ENCODE results near the gene NFILZ. TPM values are rescaled to one million over a fixed set of nuclear protein-coding genes. Genes with fewer than 3 reads are reported as not detected.

NFILZ gene
- total and polyA plus RNA-seq, 7 donors, result not detected

DNA sequence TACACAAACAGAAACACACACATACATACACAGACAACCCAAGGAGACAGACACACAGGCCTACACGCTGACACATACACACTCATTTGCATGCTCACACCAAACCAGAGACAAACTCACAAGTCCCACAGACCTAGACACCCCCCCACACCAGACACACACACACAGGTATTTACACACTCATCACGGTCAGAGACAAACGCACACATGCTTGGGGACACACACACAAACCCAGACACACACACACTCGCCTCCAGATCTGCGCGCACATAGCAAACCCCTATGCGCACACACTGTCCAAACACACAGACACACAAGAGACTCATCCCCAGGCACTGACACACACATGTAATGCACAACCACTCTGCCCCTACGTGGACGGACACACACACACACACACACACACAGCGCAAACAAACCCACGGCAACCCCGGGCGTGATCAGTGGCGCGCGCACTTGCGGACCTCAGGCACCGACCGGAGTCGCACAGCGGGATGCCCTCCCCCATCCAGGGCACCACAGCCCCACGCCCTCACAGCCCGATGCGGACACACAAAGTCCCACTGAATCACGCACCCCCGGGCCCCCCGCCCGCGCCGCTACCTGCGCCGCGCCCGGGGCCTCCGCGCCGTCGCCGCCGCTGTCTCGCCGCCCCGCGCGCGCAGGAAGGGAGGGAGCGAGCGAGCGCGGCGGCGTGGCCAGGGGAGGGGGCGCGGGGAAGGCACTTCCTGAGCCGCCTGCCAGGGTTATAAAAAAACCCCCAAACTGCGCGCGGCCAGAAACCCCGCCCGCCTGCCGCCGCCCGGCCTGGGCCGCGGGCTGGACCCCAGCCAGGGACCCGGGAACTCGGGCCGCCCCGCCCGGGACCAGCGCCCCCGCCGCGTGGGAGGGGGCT, 20.1 kb upstream of the NFILZ start, which contains the start of gene ADAMTS10:
TSS of gene ADAMTS10 (minus strand) at position 675 of the 895 bp plus-strand sequence. CDS start 5,005 bp downstream, outside the sequence.
- WGBS, 2 donors, result 1% methylated on average over 74 of the region's 74 CpGs
- H3K27me3 ChIP-seq, result no peaks in the 10 kb centered on the region
- peak within 1 kb of the TSS; percentile 79 to 82 (median 80) for H3K27ac ChIP-seq
- no peak for TF ChIP-seq EP300 (IDR thresholded peaks at IDR 0.05)
- TF ChIP-seq, protein P1, sequence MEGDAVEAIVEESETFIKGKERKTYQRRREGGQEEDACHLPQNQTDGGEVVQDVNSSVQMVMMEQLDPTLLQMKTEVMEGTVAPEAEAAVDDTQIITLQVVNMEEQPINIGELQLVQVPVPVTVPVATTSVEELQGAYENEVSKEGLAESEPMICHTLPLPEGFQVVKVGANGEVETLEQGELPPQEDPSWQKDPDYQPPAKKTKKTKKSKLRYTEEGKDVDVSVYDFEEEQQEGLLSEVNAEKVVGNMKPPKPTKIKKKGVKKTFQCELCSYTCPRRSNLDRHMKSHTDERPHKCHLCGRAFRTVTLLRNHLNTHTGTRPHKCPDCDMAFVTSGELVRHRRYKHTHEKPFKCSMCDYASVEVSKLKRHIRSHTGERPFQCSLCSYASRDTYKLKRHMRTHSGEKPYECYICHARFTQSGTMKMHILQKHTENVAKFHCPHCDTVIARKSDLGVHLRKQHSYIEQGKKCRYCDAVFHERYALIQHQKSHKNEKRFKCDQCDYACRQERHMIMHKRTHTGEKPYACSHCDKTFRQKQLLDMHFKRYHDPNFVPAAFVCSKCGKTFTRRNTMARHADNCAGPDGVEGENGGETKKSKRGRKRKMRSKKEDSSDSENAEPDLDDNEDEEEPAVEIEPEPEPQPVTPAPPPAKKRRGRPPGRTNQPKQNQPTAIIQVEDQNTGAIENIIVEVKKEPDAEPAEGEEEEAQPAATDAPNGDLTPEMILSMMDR (IDR thresholded peaks at IDR 0.05), result no peak
- TF ChIP-seq POLR2AphosphoS5 (IDR thresholded peaks at IDR 0.05), result no peak
- TF ChIP-seq POLR2A (IDR thresholded peaks at IDR 0.05), result no peak
- no peaks in the 10 kb centered on the region for H3K9me3 ChIP-seq
- peak; percentile 71 for DNase-seq
- intact Hi-C loops (cut with DNase I), result no loop called here
- peak within 1 kb of the TSS; percentile 56 to 80 (median 64) for H3K4me3 ChIP-seq
- peaks cover 0 to 33% (median 24%) of the 10 kb centered on the region in 4 donors for H3K4me1 ChIP-seq
- H3K36me3 ChIP-seq, result peaks cover 0 to under 1% (median 0%) of the 10 kb centered on the region in 4 donors

DNA sequence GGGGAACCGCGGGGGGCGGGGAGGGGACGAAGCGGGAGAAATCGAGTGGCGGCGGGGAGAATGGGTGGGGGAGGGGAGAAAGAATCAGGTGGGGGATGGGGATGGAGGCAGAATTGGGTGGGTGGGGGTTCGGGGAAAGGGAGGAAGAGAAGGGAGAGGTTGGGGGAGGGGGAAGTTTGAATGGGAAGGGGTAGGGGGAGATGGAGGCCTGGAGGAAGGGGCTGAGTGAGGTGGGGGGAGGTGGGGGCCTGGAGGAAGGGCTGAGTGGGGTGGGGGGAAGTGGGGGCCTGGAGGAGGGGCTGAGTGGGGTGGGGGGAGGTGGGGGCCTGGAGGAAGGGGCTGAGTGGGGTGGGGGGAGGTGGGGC, 19.5 kb upstream of the NFILZ start:
- H3K36me3 ChIP-seq, result no peaks in the 10 kb centered on the region
- WGBS, 2 donors, result 3 to 4% methylated on average over 9 of the region's 9 CpGs
- intact Hi-C loops (cut with DNase I), result no loop called here
- no peak for TF ChIP-seq POLR2A (IDR thresholded peaks at IDR 0.05)
- H3K9me3 ChIP-seq, result no peaks in the 10 kb centered on the region
- DNase-seq, result no peak
- peak overlapping the region; percentile 79 to 82 (median 80) for H3K27ac ChIP-seq
- peak overlapping the region; percentile 56 to 80 (median 64) for H3K4me3 ChIP-seq
- peaks cover 0 to 33% (median 24%) of the 10 kb centered on the region in 4 donors for H3K4me1 ChIP-seq
- H3K27me3 ChIP-seq, result no peaks in the 10 kb centered on the region

- Histone ChIP-seq H3K27ac (peak overlapping the region; percentile 79 to 82 (median 80)), H3K4me1 (peaks cover 0 to 33% (median 24%) of the 10 kb centered on the region in 4 donors), H3K27me3 (no peaks in the 10 kb centered on the region), H3K36me3 (no peaks in the 10 kb centered on the region), H3K9me3 (no peaks in the 10 kb centered on the region), H3K4me3 (no peak overlapping the region)
- intact Hi-C loops (cut with DNase I), result no loop called here
- TF ChIP-seq POLR2AphosphoS5 (IDR thresholded peaks at IDR 0.05) (no peak), POLR2A (IDR thresholded peaks at IDR 0.05) (no peak), EP300 (IDR thresholded peaks at IDR 0.05) (no peak)
- TF ChIP-seq, protein P1 (IDR thresholded peaks at IDR 0.05), result no peak
- DNase-seq, result no peak
- WGBS, 2 donors, result 26 to 35% methylated on average over 18 of the region's 18 CpGs
Observed at GRCh38 chr19:8611391-8611876, 19.0 kb upstream of the NFILZ start.

DNA sequence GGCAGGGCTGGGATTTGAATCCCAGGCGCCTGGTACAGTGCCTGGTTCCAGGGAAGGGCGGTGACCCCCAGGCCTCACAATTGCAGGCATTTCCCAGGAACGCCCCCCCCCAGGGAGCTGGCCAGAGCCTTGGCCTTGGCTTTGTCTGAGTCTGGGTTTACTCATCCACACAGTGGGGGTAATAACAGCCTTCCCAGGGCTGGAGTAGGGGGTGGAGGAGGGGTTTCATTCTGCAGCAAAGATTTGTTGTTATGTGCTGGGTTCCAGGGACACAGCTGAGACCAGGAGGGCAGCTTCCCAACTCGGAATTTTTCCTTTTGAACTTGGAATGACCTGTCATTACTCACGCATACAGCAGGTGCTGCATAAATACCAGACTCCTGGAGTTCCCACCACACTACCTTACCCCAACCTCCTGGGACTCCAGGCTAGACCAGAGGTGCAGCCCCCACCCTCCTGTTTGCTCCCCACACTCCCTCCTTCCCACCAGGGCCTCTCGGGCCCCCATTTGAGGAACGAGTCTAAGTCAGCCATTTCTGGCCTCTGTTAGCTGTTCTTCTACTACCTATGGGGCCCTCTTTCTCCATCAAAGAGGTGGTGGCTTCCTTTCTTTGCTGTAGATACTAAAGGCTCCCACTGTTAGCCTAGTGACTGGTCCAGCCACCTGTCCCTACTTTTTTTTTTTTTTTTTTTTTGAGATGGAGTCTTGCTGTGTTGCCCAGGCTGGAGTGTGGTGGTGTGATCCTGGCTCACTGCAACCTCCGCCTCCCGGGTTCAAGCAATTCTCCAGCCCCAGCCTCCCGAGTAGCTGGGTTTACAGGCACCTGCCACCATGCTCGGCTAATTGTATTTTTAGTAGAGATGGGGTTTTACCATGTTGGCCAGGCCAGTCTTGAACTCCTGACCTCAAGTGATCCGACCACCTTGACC, 18.3 kb upstream of the NFILZ start:
- Histone ChIP-seq H3K4me3 (no peak overlapping the region), H3K27ac (peak overlapping the region; percentile 79 to 82 (median 80)), H3K4me1 (peaks cover 0 to 30% (median 23%) of the 10 kb centered on the region in 4 donors), H3K9me3 (no peaks in the 10 kb centered on the region), H3K27me3 (no peaks in the 10 kb centered on the region), H3K36me3 (no peaks in the 10 kb centered on the region)
- TF ChIP-seq, protein P1 (IDR thresholded peaks at IDR 0.05), result no peak
- no peak for TF ChIP-seq POLR2A (IDR thresholded peaks at IDR 0.05)
- no peak for TF ChIP-seq EP300 (IDR thresholded peaks at IDR 0.05)
- TF ChIP-seq POLR2AphosphoS5 (IDR thresholded peaks at IDR 0.05), result peak in 2 of 4 donors; percentile 14 to 31
- intact Hi-C loops (cut with DNase I), result no loop called here
- peak; percentile 85 for DNase-seq
- 37 to 54% methylated on average over 12 of the region's 12 CpGs for WGBS, 2 donors
